Measurements from ENCODE around the gene HBP1. TPM values are rescaled to one million over a fixed set of nuclear protein-coding genes. Genes with fewer than 3 reads are reported as not detected.
"Not testable (repeated sequence)": the region's sequence is repeated elsewhere in the genome, so short reads cannot be mapped to it uniquely, and the experiment has no call there.

Gene HBP1
- total and polyA plus RNA-seq, 2 of the 4 experiments (the other 2 are of a cell fraction), result 27.1 to 69.9 TPM

DNA sequence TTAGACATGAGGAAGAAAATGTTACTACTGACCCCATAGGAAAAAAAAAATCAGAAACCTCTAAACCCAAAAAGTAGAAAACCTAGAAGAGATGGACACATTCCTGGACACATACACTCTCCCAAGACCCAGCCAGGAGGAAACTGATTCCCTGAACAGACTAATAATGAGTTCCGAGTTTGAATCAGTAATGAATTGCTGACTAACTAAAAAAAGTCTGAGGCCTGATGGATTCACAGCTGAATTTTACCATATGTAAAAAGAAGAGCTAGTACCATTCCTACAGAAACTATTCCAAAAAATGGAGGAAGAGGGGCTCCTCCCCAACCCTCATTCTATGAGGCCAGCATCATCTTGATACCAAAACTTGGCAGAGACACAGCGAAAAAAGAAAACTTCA, 75.8 kb downstream of the HBP1 start:
- no peak overlapping the region for H4K91ac ChIP-seq (ENCODE audit: insufficient read depth, low read depth, low read length)
- CTCF ChIA-PET, result interaction anchor here (0.6 to 1.1 kb wide), 3 partner anchors 12 to 631 kb away, joined by 3 to 4 read pairs (median 3); no protein-coding TSS in a partner anchor
- no peaks in the 10 kb centered on the region for H3K4me1 ChIP-seq (ENCODE audit: control insufficient read depth, insufficient read depth, low read length)
- dilution Hi-C loops (cut with HindIII; ENCODE audit: low sequenced_read_pairs, unreplicated experiment) (no loop called here), in situ Hi-C loops (cut with MboI; ENCODE audit: low sequenced_read_pairs) (no loop called here), intact Hi-C loops (cut with micrococcal nuclease) (no loop called here)
- no peak overlapping the region for H2AK9ac ChIP-seq (replicated peaks; ENCODE audit: low read depth, low read length, poor library complexity)
- peaks cover 0 to 5% of the 10 kb centered on the region in 2 experiments; a peak in 1 of 4 replicates for H3K79me1 ChIP-seq (ENCODE audit: low read depth in 1 of 2, low read length in 2 of 2)
- DNase-seq (no peak), ATAC-seq (ENCODE audit: low read depth) (no peak)
- POLR2A ChIA-PET (ENCODE audit: unreplicated experiment), result no interaction called here
- H2AFZ ChIP-seq (replicated peaks; ENCODE audit: low read length, poor library complexity), result no peak overlapping the region
- TF ChIP-seq CEBPB (IDR thresholded peaks at IDR 0.05; ENCODE audit: low read depth, low read length) (no peak), BHLHE40 (IDR thresholded peaks at IDR 0.05; ENCODE audit: low read depth, low read length) (no peak), NFE2L2 (IDR thresholded peaks at IDR 0.05; ENCODE audit: low read depth, low read length) (no peak), MXI1 (IDR thresholded peaks at IDR 0.05; ENCODE audit: borderline replicate concordance, low read depth, low read length) (no peak), SMC3 (IDR thresholded peaks at IDR 0.05; ENCODE audit: low read depth, low read length) (no peak), MAFK (IDR thresholded peaks at IDR 0.05; ENCODE audit: low read depth, low read length) (no peak)
- TF ChIP-seq, protein P1, sequence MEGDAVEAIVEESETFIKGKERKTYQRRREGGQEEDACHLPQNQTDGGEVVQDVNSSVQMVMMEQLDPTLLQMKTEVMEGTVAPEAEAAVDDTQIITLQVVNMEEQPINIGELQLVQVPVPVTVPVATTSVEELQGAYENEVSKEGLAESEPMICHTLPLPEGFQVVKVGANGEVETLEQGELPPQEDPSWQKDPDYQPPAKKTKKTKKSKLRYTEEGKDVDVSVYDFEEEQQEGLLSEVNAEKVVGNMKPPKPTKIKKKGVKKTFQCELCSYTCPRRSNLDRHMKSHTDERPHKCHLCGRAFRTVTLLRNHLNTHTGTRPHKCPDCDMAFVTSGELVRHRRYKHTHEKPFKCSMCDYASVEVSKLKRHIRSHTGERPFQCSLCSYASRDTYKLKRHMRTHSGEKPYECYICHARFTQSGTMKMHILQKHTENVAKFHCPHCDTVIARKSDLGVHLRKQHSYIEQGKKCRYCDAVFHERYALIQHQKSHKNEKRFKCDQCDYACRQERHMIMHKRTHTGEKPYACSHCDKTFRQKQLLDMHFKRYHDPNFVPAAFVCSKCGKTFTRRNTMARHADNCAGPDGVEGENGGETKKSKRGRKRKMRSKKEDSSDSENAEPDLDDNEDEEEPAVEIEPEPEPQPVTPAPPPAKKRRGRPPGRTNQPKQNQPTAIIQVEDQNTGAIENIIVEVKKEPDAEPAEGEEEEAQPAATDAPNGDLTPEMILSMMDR (conservative IDR thresholded peaks at IDR 0.05; ENCODE audit: low read depth, low read length), result no peak
- no peak overlapping the region for H3K4me3 ChIP-seq (ENCODE audit: insufficient read depth, low read depth, low read length)
- H4K5ac ChIP-seq (ENCODE audit: low read depth, low read length), result no peak overlapping the region
- no peak overlapping the region for H4K8ac ChIP-seq (ENCODE audit: low read depth in 2 of 2, low read length in 2 of 2)
- H3K23ac ChIP-seq (ENCODE audit: low read depth, low read length), result no peak overlapping the region
- no peak overlapping the region for H3K9ac ChIP-seq (ENCODE audit: low read depth, low read length)
- H3K9me1 ChIP-seq (ENCODE audit: insufficient read depth, low read length), result no peaks in the 10 kb centered on the region
- no peak overlapping the region for H2BK120ac ChIP-seq (ENCODE audit: low read depth, low read length)
- no TSS peak for BruUV-seq (replicated peaks)
- H4K20me1 ChIP-seq (ENCODE audit: insufficient read depth, low read length), result no peaks in the 10 kb centered on the region
- no peak overlapping the region for H3K18ac ChIP-seq (ENCODE audit: low read depth, low read length)
- H2BK5ac ChIP-seq (ENCODE audit: low read depth, low read length, poor library complexity, severe bottlenecking), result no peak overlapping the region
- H2AK5ac ChIP-seq (ENCODE audit: low read depth, low read length), result no peak overlapping the region
- H2BK20ac ChIP-seq (ENCODE audit: low read depth, low read length), result no peak overlapping the region
- H3K4me2 ChIP-seq (ENCODE audit: low read depth, low read length), result no peak overlapping the region
- no peak overlapping the region for H2BK15ac ChIP-seq (ENCODE audit: low read depth, low read length)
- no peak overlapping the region for H3K27ac ChIP-seq (ENCODE audit: insufficient read depth, low read length)
- no peaks in the 10 kb centered on the region for H3K27me3 ChIP-seq (ENCODE audit: control insufficient read depth, insufficient read depth, low read length)
- H3K56ac ChIP-seq (ENCODE audit: extremely low read depth, insufficient read depth, low read length), result no peak overlapping the region
- peaks cover 5% of the 10 kb centered on the region for H3K36me3 ChIP-seq (ENCODE audit: control insufficient read depth, insufficient read depth, low read length)
- peaks cover 7% of the 10 kb centered on the region; the same call in 1 of the 2 replicates for H3K9me3 ChIP-seq (ENCODE audit: control insufficient read depth, insufficient read depth, low read length)
- no peak overlapping the region for H3K4ac ChIP-seq (ENCODE audit: low read depth, low read length)
- WGBS, 2 experiments (ENCODE audit: extremely low coverage in 2 of 2, insufficient read length in 1 of 2), result 83% methylated on average over 1 of the region's 2 CpGs; no CpG with 5 or more reads in 1 of the 2 experiments
- no peak overlapping the region for H3K14ac ChIP-seq (replicated peaks; ENCODE audit: low read depth, low read length)

- H4K91ac ChIP-seq (ENCODE audit: insufficient read depth, low read depth, low read length); H3K36me3 ChIP-seq (ENCODE audit: control insufficient read depth, insufficient read depth, low read length); H2BK5ac ChIP-seq (ENCODE audit: low read depth, low read length, poor library complexity, severe bottlenecking); H4K5ac ChIP-seq (ENCODE audit: low read depth, low read length); CTCF ChIA-PET; H3K79me1 ChIP-seq (ENCODE audit: low read depth in 1 of 2, low read length in 2 of 2); H2BK15ac ChIP-seq (ENCODE audit: low read depth, low read length); POLR2A ChIA-PET (ENCODE audit: unreplicated experiment); H2BK20ac ChIP-seq (ENCODE audit: low read depth, low read length); DNase-seq; intact Hi-C loops (cut with micrococcal nuclease); H3K56ac ChIP-seq (ENCODE audit: extremely low read depth, insufficient read depth, low read length); H3K4me1 ChIP-seq (ENCODE audit: control insufficient read depth, insufficient read depth, low read length); H3K18ac ChIP-seq (ENCODE audit: low read depth, low read length); H3K14ac ChIP-seq (replicated peaks; ENCODE audit: low read depth, low read length); H3K4ac ChIP-seq (ENCODE audit: low read depth, low read length); H2AK9ac ChIP-seq (replicated peaks; ENCODE audit: low read depth, low read length, poor library complexity); in situ Hi-C loops (cut with MboI; ENCODE audit: low sequenced_read_pairs); H4K20me1 ChIP-seq (ENCODE audit: insufficient read depth, low read length); H2BK120ac ChIP-seq (ENCODE audit: low read depth, low read length); H3K27ac ChIP-seq (ENCODE audit: insufficient read depth, low read length); H2AFZ ChIP-seq (replicated peaks; ENCODE audit: low read length, poor library complexity); H3K27me3 ChIP-seq (ENCODE audit: control insufficient read depth, insufficient read depth, low read length); dilution Hi-C loops (cut with HindIII; ENCODE audit: low sequenced_read_pairs, unreplicated experiment); BruUV-seq (replicated peaks); H3K9me1 ChIP-seq (ENCODE audit: insufficient read depth, low read length); H3K23ac ChIP-seq (ENCODE audit: low read depth, low read length); H2AK5ac ChIP-seq (ENCODE audit: low read depth, low read length); H4K8ac ChIP-seq (ENCODE audit: low read depth in 2 of 2, low read length in 2 of 2); H3K4me3 ChIP-seq (ENCODE audit: insufficient read depth, low read depth, low read length); H3K9ac ChIP-seq (ENCODE audit: low read depth, low read length); ATAC-seq (ENCODE audit: low read depth); H3K4me2 ChIP-seq (ENCODE audit: low read depth, low read length); H3K9me3 ChIP-seq (ENCODE audit: control insufficient read depth, insufficient read depth, low read length): not testable (repeated sequence)
- whole genome bisulfite sequencing, 2 experiments (ENCODE audit: extremely low coverage in 2 of 2, insufficient read length in 1 of 2), result no CpG with 5 or more reads among the region's 3 CpGs
Observed at GRCh38 chr7:107246836-107247235, 78.0 kb downstream of the HBP1 start.

Data from IMR-90 (cell line).